ENCODE results near the gene CNIH2.

DNA sequence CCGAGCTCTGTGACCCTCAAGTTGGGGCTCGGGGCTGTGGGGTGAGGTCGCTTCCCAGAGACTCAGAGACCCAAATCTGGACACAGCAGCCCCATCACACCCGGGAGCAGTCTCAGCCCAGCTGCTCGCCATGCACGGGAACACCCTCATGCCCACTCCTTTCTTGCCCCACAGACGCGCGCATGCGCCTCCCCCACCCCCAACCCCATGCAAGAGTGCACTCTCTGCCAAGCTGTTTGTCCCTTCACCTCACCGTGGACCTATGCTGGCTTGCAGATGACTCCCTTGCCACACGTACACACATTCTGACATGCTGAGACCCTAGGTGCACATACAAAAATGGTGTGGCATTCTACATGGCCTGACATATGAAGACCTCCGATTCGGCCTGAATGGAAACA is 39.3 kb downstream of the CNIH2 start:
- TF ChIP-seq, protein P1, sequence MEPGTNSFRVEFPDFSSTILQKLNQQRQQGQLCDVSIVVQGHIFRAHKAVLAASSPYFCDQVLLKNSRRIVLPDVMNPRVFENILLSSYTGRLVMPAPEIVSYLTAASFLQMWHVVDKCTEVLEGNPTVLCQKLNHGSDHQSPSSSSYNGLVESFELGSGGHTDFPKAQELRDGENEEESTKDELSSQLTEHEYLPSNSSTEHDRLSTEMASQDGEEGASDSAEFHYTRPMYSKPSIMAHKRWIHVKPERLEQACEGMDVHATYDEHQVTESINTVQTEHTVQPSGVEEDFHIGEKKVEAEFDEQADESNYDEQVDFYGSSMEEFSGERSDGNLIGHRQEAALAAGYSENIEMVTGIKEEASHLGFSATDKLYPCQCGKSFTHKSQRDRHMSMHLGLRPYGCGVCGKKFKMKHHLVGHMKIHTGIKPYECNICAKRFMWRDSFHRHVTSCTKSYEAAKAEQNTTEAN (CRISPR knock-in tag; IDR thresholded peaks at IDR 0.05) = no peak
- TF ChIP-seq SMAD3 (CRISPR knock-in tag; IDR thresholded peaks at IDR 0.05; ENCODE audit: borderline replicate concordance) = no peak
- no peak for TF ChIP-seq ZNF138 (CRISPR knock-in tag; conservative IDR thresholded peaks at IDR 0.05)
- no peak for TF ChIP-seq CTCF (IDR thresholded peaks at IDR 0.05)
- TF ChIP-seq FOXK1 (CRISPR knock-in tag; IDR thresholded peaks at IDR 0.05) = no peak
- TF ChIP-seq ZNF416 (CRISPR knock-in tag; IDR thresholded peaks at IDR 0.05) = no peak
- TF ChIP-seq, protein P2, sequence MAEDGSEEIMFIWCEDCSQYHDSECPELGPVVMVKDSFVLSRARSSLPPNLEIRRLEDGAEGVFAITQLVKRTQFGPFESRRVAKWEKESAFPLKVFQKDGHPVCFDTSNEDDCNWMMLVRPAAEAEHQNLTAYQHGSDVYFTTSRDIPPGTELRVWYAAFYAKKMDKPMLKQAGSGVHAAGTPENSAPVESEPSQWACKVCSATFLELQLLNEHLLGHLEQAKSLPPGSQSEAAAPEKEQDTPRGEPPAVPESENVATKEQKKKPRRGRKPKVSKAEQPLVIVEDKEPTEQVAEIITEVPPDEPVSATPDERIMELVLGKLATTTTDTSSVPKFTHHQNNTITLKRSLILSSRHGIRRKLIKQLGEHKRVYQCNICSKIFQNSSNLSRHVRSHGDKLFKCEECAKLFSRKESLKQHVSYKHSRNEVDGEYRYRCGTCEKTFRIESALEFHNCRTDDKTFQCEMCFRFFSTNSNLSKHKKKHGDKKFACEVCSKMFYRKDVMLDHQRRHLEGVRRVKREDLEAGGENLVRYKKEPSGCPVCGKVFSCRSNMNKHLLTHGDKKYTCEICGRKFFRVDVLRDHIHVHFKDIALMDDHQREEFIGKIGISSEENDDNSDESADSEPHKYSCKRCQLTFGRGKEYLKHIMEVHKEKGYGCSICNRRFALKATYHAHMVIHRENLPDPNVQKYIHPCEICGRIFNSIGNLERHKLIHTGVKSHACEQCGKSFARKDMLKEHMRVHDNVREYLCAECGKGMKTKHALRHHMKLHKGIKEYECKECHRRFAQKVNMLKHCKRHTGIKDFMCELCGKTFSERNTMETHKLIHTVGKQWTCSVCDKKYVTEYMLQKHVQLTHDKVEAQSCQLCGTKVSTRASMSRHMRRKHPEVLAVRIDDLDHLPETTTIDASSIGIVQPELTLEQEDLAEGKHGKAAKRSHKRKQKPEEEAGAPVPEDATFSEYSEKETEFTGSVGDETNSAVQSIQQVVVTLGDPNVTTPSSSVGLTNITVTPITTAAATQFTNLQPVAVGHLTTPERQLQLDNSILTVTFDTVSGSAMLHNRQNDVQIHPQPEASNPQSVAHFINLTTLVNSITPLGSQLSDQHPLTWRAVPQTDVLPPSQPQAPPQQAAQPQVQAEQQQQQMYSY (CRISPR knock-in tag; IDR thresholded peaks at IDR 0.05) = no peak
- TF ChIP-seq ELF4 (CRISPR knock-in tag; IDR thresholded peaks at IDR 0.05; ENCODE audit: low read depth) = no peak
- no peak; the same call in 1 of the 2 replicates for TF ChIP-seq NR3C1 (CRISPR knock-in tag; conservative IDR thresholded peaks at IDR 0.05; ENCODE audit: low read depth)
- no peak for TF ChIP-seq NFYB (CRISPR knock-in tag; conservative IDR thresholded peaks at IDR 0.05; ENCODE audit: low read depth)
- TF ChIP-seq USF1 (CRISPR knock-in tag; IDR thresholded peaks at IDR 0.05) = no peak
- no peak for TF ChIP-seq OVOL2 (CRISPR knock-in tag; IDR thresholded peaks at IDR 0.05; ENCODE audit: borderline replicate concordance)
- no peak for TF ChIP-seq CREB1 (CRISPR knock-in tag; IDR thresholded peaks at IDR 0.05)
- TF ChIP-seq, protein P3, sequence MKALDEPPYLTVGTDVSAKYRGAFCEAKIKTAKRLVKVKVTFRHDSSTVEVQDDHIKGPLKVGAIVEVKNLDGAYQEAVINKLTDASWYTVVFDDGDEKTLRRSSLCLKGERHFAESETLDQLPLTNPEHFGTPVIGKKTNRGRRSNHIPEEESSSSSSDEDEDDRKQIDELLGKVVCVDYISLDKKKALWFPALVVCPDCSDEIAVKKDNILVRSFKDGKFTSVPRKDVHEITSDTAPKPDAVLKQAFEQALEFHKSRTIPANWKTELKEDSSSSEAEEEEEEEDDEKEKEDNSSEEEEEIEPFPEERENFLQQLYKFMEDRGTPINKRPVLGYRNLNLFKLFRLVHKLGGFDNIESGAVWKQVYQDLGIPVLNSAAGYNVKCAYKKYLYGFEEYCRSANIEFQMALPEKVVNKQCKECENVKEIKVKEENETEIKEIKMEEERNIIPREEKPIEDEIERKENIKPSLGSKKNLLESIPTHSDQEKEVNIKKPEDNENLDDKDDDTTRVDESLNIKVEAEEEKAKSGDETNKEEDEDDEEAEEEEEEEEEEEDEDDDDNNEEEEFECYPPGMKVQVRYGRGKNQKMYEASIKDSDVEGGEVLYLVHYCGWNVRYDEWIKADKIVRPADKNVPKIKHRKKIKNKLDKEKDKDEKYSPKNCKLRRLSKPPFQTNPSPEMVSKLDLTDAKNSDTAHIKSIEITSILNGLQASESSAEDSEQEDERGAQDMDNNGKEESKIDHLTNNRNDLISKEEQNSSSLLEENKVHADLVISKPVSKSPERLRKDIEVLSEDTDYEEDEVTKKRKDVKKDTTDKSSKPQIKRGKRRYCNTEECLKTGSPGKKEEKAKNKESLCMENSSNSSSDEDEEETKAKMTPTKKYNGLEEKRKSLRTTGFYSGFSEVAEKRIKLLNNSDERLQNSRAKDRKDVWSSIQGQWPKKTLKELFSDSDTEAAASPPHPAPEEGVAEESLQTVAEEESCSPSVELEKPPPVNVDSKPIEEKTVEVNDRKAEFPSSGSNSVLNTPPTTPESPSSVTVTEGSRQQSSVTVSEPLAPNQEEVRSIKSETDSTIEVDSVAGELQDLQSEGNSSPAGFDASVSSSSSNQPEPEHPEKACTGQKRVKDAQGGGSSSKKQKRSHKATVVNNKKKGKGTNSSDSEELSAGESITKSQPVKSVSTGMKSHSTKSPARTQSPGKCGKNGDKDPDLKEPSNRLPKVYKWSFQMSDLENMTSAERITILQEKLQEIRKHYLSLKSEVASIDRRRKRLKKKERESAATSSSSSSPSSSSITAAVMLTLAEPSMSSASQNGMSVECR (CRISPR knock-in tag; IDR thresholded peaks at IDR 0.05; ENCODE audit: borderline replicate concordance) = no peak

Measured in WTC11 (cell line).